HepG2 (cell line): Measurements from ENCODE around the gene ZNHIT1. TPM values are rescaled to one million over a fixed set of nuclear protein-coding genes. Genes with fewer than 3 reads are reported as not detected.

ENCODE experiments used
- ATAC-seq: fragments of 200-7000 bp; cut with Tn5 transposase; 3 replicates; pipeline ENCODE4 v1.9.1; 2020; ENCODE audit warnings: mild to moderate bottlenecking, moderate library complexity
- BruUV-seq: library from RNA; stranded (reverse); fragments of 400-500 nt; replicated peaks from 2 replicates; lab custom pipeline; 2021; lab: Mats Ljungman, UMichigan
- CTCF ChIA-PET: fragments of 300-600 bp; formaldehyde crosslinking; extraction: SDS; loops from one replicate; lab custom pipeline; 2021; ENCODE audit warnings: low total read pairs, inconsistent platforms, low intra/inter-chr PET ratio; lab: Yijun Ruan, JAX
- POLR2A ChIA-PET: fragments of 350-600 bp; sonication (Branson Sonifier 250); formaldehyde crosslinking; loops from one replicate; lab custom pipeline; 2020; ENCODE audit warnings: antibody characterized with exemption, inconsistent platforms; lab: Yijun Ruan, JAX
- DNase-seq: peaks from one replicate; pipeline ENCODE4 v3.0.0-alpha.2; 2015; ENCODE audit warnings: low spot score
- FAIRE-seq: peaks from 3 replicates; lab custom pipeline; 2011; peaks lifted over from hg19 to GRCh38; lab: Jason Lieb, UNC
- H2AFZ ChIP-seq: one replicate; pipeline ENCODE4 v1.6.1; 2011; ENCODE audit warnings: low read length, inconsistent platforms
- H3K27ac ChIP-seq: fragments of 300-600 bp; 3 replicates; pipeline ENCODE4 v1.8.0; 2011; ENCODE audit warnings: mixed run types, mild to moderate bottlenecking, mixed read lengths, low read length, inconsistent platforms; ENCODE audit not compliant: insufficient read depth; ENCODE audit errors: extremely low read length
- H3K27me3 ChIP-seq, 2 experiments: fragments of 200-600 bp in 1 of 2; 2 replicates in 1 of 2; 3 replicates in 1 of 2; pipeline versions ENCODE4 v1.6.0 to v1.8.0; 2011; ENCODE audit warnings: low read length in 2 of 2, mild to moderate bottlenecking in 2 of 2, moderate library complexity in 2 of 2, inconsistent platforms in 1 of 2; ENCODE audit not compliant: insufficient read depth in 2 of 2, control insufficient read depth in 1 of 2
- H3K36me3 ChIP-seq, 2 experiments: fragments of 200-600 bp in 1 of 2; replicated peaks in 1 of 2; 2 replicates in 1 of 2; 3 replicates in 1 of 2; pipeline versions ENCODE4 v1.5.1 to v1.8.0; 2011; ENCODE audit warnings: low read length in 2 of 2, inconsistent platforms in 1 of 2; ENCODE audit not compliant: insufficient read depth in 2 of 2, control insufficient read depth in 1 of 2
- H3K4me1 ChIP-seq: 2 replicates; pipeline ENCODE4 v1.5.1; 2012; ENCODE audit warnings: low read length, inconsistent platforms; ENCODE audit not compliant: insufficient read depth
- H3K4me2 ChIP-seq: 2 replicates; pipeline ENCODE4 v1.6.0; 2011; ENCODE audit warnings: low read depth, low read length, inconsistent platforms
- H3K4me3 ChIP-seq, 3 experiments: fragments of 200-600 bp in 1 of 3; sonication (generic), shearing (Covaris generic) in 1 of 3; replicated peaks in 1 of 3; 2 replicates each; pipeline ENCODE4 v1.5.1; 2011 to 2016; ENCODE audit warnings: low read length in 3 of 3, inconsistent platforms in 2 of 3, low read depth in 2 of 3, mild to moderate bottlenecking in 2 of 3, control low read depth in 1 of 3, mixed read lengths in 1 of 3; ENCODE audit not compliant: insufficient read depth in 1 of 3
- H3K79me2 ChIP-seq: one replicate; pipeline ENCODE4 v1.6.1; 2011; ENCODE audit warnings: low read length, inconsistent platforms; ENCODE audit not compliant: insufficient read depth
- H3K9ac ChIP-seq: 2 replicates; pipeline ENCODE4 v1.6.0; 2011; ENCODE audit warnings: mild to moderate bottlenecking, low read depth, low read length, inconsistent platforms; ENCODE audit not compliant: insufficient read depth
- H3K9me3 ChIP-seq: 2 replicates; pipeline ENCODE4 v1.5.1; 2012; ENCODE audit warnings: mild to moderate bottlenecking, low read length
- H4K20me1 ChIP-seq: 2 replicates; pipeline ENCODE4 v1.6.0; 2011; ENCODE audit warnings: inconsistent platforms, mild to moderate bottlenecking, low read length, moderate library complexity; ENCODE audit not compliant: insufficient read depth
- ARNTL ChIP-seq: sonication (generic); formaldehyde crosslinking; IDR thresholded peaks from 2 replicates; pipeline ENCODE4 v1.4.0; 2020; ENCODE audit warnings: mild to moderate bottlenecking, missing genetic modification reagents
- EHMT2 ChIP-seq: fragments of 200-600 bp; sonication (generic); IDR thresholded peaks from 2 replicates; pipeline ENCODE4 v1.7.0; 2017; ENCODE audit warnings: antibody characterized with exemption, low read depth, low read length, borderline replicate concordance
- GATA4 ChIP-seq: sonication (generic); IDR thresholded peaks from 2 replicates; pipeline ENCODE4 v1.6.1; 2016; ENCODE audit warnings: antibody characterized with exemption, low read depth, borderline replicate concordance
- MAFF ChIP-seq: IDR thresholded peaks from 2 replicates; pipeline ENCODE4 v1.6.1; 2011; ENCODE audit warnings: low read depth, low read length, improper control_type of control experiment
- MBD4 ChIP-seq: IDR thresholded peaks from 2 replicates; pipeline ENCODE4 v1.6.1; 2012; ENCODE audit warnings: low read length, inconsistent platforms, borderline replicate concordance
- MLX ChIP-seq: IDR thresholded peaks from 2 replicates; pipeline ENCODE4 v1.6.1; 2016
- MXI1 ChIP-seq: IDR thresholded peaks from 3 replicates; pipeline ENCODE4 v1.6.1; 2012; ENCODE audit warnings: low read depth, low read length, inconsistent platforms, borderline replicate concordance
- PAWR ChIP-seq: sonication (generic); formaldehyde crosslinking; IDR thresholded peaks from 2 replicates; pipeline ENCODE4 v1.4.0; 2020; ENCODE audit warnings: missing genetic modification reagents, mild to moderate bottlenecking, borderline replicate concordance
- PITX1 ChIP-seq: sonication (generic); formaldehyde crosslinking; IDR thresholded peaks from 2 replicates; pipeline ENCODE4 v1.5.1; 2020; ENCODE audit warnings: mild to moderate bottlenecking, missing genetic modification reagents
- SCMH1 ChIP-seq: sonication (generic); formaldehyde crosslinking; IDR thresholded peaks from 2 replicates; pipeline ENCODE4 v1.9.0; 2021; ENCODE audit warnings: missing genetic modification reagents, mild to moderate bottlenecking, borderline replicate concordance
- ZC3H4 ChIP-seq: sonication (generic); formaldehyde crosslinking; IDR thresholded peaks from 2 replicates; pipeline ENCODE4 v1.4.0; 2020; ENCODE audit warnings: missing genetic modification reagents, borderline replicate concordance
- ZNF124 ChIP-seq: sonication (generic); formaldehyde crosslinking; IDR thresholded peaks from 2 replicates; pipeline ENCODE4 v1.4.0; 2020; ENCODE audit warnings: missing genetic modification reagents
- ZNF256 ChIP-seq: sonication (generic); formaldehyde crosslinking; conservative IDR thresholded peaks from 2 replicates; pipeline ENCODE4 v1.4.0; 2020; ENCODE audit warnings: missing genetic modification reagents
- ZNF383 ChIP-seq: sonication (generic); formaldehyde crosslinking; IDR thresholded peaks from 2 replicates; pipeline ENCODE4 v1.4.0; 2020; ENCODE audit warnings: missing genetic modification reagents, mild to moderate bottlenecking, borderline replicate concordance
- ZNF549 ChIP-seq: sonication (generic); formaldehyde crosslinking; IDR thresholded peaks from 2 replicates; pipeline ENCODE4 v1.5.0; 2020; ENCODE audit warnings: missing genetic modification reagents
- ZNF550 ChIP-seq: sonication (generic); formaldehyde crosslinking; IDR thresholded peaks from 2 replicates; pipeline ENCODE4 v1.4.0; 2020; ENCODE audit warnings: mild to moderate bottlenecking, missing genetic modification reagents, borderline replicate concordance
- ZNF781 ChIP-seq: sonication (generic); formaldehyde crosslinking; IDR thresholded peaks from 2 replicates; pipeline ENCODE4 v1.5.1; 2020; ENCODE audit warnings: borderline replicate concordance, mild to moderate bottlenecking, missing genetic modification reagents; ENCODE audit errors: not compliant biosample characterization
- ZSCAN5A ChIP-seq: sonication (generic); formaldehyde crosslinking; IDR thresholded peaks from 2 replicates; pipeline ENCODE4 v1.8.0; 2022; ENCODE audit warnings: mild to moderate bottlenecking, missing genetic modification reagents, borderline replicate concordance
- WGBS: methylation state at CpG from one replicate; pipeline ENCODE4 v1.1.6; 2017; ENCODE audit warnings: low lambda C conversion rate; 5-methylcytosine and 5-hydroxymethylcytosine counted together
- in situ Hi-C: cut with HindIII; loops from 2 replicates; pipeline ENCODE4 v1.10.0; 2017; ENCODE audit warnings: low pct_unique_long_range_greater_than_20kb; ENCODE audit not compliant: extremely low pct_ligation_motif_present
- intact Hi-C: fragments of 100-400 bp; cut with micrococcal nuclease; formaldehyde crosslinking; loops from one replicate; pipeline ENCODE4 v1.10.0; 2022; ENCODE audit not compliant: unreplicated experiment
- polyA plus RNA-seq, 8 experiments: library from polyadenylated mRNA; depleted of rRNA in 3 of 8; stranded (reverse) in 7 of 8; unstranded in 1 of 8; fragments of >200 nt; fragmentation: Illumina TruSeq in 4 of 8; extraction: Trizol in 4 of 8; gene quantifications; 2 replicates each; pipeline versions ENCODE4 v1.2.1 to v1.2.3, GENCODE V29; 2011 to 2016; ENCODE audit warnings: low read depth in 4 of 8, missing spikeins in 1 of 8, mixed read lengths in 1 of 8; ENCODE audit not compliant: insufficient read depth in 1 of 8
- total RNA-seq, 5 experiments: library from RNA; depleted of rRNA; stranded (reverse); fragments of >200 nt; fragmentation: Illumina TruSeq; extraction: Trizol; gene quantifications; 2 replicates each; pipeline ENCODE4 v1.2.3, GENCODE V29; 2016; ENCODE audit warnings: low read depth in 1 of 5

The ZNHIT1 gene
- total and polyA plus RNA-seq, 2 of the 13 experiments (the other 11 are each of a cell fraction or from before 2014, with no cell fraction given) = 32.5 to 64.5 TPM

GRCh38 chr7:101240226-101241014, 22.5 kb downstream of the ZNHIT1 start:
- ATAC-seq (no peak), DNase-seq (no peak), FAIRE-seq (no peak)
- 95% methylated on average over 29 of the region's 32 CpGs for WGBS
- Histone ChIP-seq H3K36me3 (peaks cover 8 to 20% of the 10 kb centered on the region in 2 experiments; a peak in 4 of 5 replicates), H3K9ac (no peak overlapping the region), H3K27ac (no peak overlapping the region), H3K4me1 (peaks cover 57% of the 10 kb centered on the region), H2AFZ (no peak overlapping the region), H3K9me3 (no peaks in the 10 kb centered on the region), H4K20me1 (no peaks in the 10 kb centered on the region), H3K4me2 (no peak overlapping the region), H3K27me3 (no peaks in the 10 kb centered on the region), H3K79me2 (peaks cover 16% of the 10 kb centered on the region), H3K4me3 (no peak overlapping the region)
- in situ Hi-C loops (no loop called here), intact Hi-C loops (no loop called here)
- ChIA-PET CTCF (no interaction called here), POLR2A (no interaction called here)
- no TSS peak for BruUV-seq
- TF ChIP-seq ZSCAN5A (CRISPR knock-in tag) (no peak), SCMH1 (CRISPR knock-in tag) (no peak)
- TF ChIP-seq, all 625 proteins: peak for 0

DNA sequence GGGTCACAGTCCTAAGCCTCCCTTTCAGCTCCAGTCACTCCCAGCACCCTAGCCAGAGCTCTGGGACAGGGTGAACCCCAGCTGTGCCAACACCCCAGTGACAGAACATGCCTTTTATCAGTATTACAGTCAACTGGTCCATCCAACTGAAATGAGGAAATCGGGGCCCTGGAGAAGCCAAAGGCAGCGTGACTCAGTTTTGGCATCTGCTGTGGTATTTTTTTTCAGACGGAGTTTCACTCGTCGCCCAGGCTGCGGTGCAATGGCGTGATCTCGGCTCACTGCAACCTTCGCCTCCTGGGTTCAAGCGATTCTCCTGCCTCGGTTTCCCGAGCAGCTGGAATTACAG, 23.0 kb downstream of the ZNHIT1 start:
- CTCF ChIA-PET = no interaction called here
- H3K27ac ChIP-seq = no peak overlapping the region
- H2AFZ ChIP-seq = no peak overlapping the region
- intact Hi-C loops = no loop called here
- H3K36me3 ChIP-seq = peaks cover 8 to 20% of the 10 kb centered on the region in 2 experiments; a peak in 4 of 5 replicates
- FAIRE-seq = no peak
- H3K27me3 ChIP-seq = no peaks in the 10 kb centered on the region
- 97% methylated on average over 11 of the region's 12 CpGs for WGBS
- in situ Hi-C loops = no loop called here
- H3K9me3 ChIP-seq = no peaks in the 10 kb centered on the region
- no peak for DNase-seq
- no peaks in the 10 kb centered on the region for H4K20me1 ChIP-seq
- no peak overlapping the region for H3K4me3 ChIP-seq
- no peak for ATAC-seq
- POLR2A ChIA-PET = no interaction called here
- no TSS peak for BruUV-seq
- H3K9ac ChIP-seq = no peak overlapping the region
- peaks cover 21% of the 10 kb centered on the region for H3K79me2 ChIP-seq
- H3K4me1 ChIP-seq = peaks cover 57% of the 10 kb centered on the region
- no peak overlapping the region for H3K4me2 ChIP-seq
- TF ChIP-seq EHMT2 (no peak), ARNTL (CRISPR knock-in tag) (no peak), ZNF383 (CRISPR knock-in tag) (no peak), ZC3H4 (CRISPR knock-in tag) (no peak), MAFF (no peak), ZNF124 (CRISPR knock-in tag) (no peak), PAWR (CRISPR knock-in tag) (no peak), PITX1 (CRISPR knock-in tag) (no peak), GATA4 (no peak), MBD4 (no peak), ZNF549 (CRISPR knock-in tag) (no peak), ZNF781 (CRISPR knock-in tag) (no peak), MLX (CRISPR knock-in tag) (no peak), ZNF550 (CRISPR knock-in tag) (no peak), ZNF256 (CRISPR knock-in tag) (no peak), MXI1 (no peak)
